Mononuclear cell (primary cell): ENCODE data around the gene PRAC2. TPM values are rescaled to one million over a fixed set of nuclear protein-coding genes. Genes with fewer than 3 reads are reported as not detected.

ENCODE experiments used
- H3K27me3 ChIP-seq: 2 replicates; pipeline ENCODE4 v1.6.0; 2011; ENCODE audit warnings: low read length, control low read depth; ENCODE audit not compliant: insufficient read depth
- H3K4me1 ChIP-seq: 2 replicates; pipeline ENCODE4 v1.5.1; 2011; ENCODE audit warnings: mild to moderate bottlenecking, low read length, control low read depth; ENCODE audit not compliant: insufficient read depth
- H3K4me3 ChIP-seq: 2 replicates; pipeline ENCODE4 v1.5.1; 2011; ENCODE audit warnings: mild to moderate bottlenecking, low read length, moderate library complexity
- H3K9me3 ChIP-seq: 2 replicates; pipeline ENCODE4 v1.5.1; 2011; ENCODE audit warnings: low read depth, mild to moderate bottlenecking, control low read depth, low read length
- total RNA-seq: library from RNA; depleted of rRNA; stranded (reverse); fragments of >200 nt; gene quantifications from one replicate; pipeline ENCODE4 v1.2.3, GENCODE V29; 2012

PRAC2 gene
- total RNA-seq, 1 donor, result not detected

- H3K9me3 ChIP-seq, result no peaks in the 10 kb centered on the region
- no peak overlapping the region for H3K4me3 ChIP-seq
- peaks cover 100% of the 10 kb centered on the region for H3K27me3 ChIP-seq
- H3K4me1 ChIP-seq, result peaks cover 35% of the 10 kb centered on the region
Observed at GRCh38 chr17:48726114-48726915, 3.3 kb downstream of the PRAC2 start.

GRCh38 chr17:48726916-48727286 is 3.9 kb downstream of the PRAC2 start:
- Histone ChIP-seq H3K9me3 (no peaks in the 10 kb centered on the region), H3K4me1 (peaks cover 35% of the 10 kb centered on the region)

GRCh38 chr17:48727415-48728175 is 4.6 kb downstream of the PRAC2 start:
- Histone ChIP-seq H3K9me3 (no peaks in the 10 kb centered on the region), H3K27me3 (peaks cover 100% of the 10 kb centered on the region), H3K4me1 (peaks cover 35% of the 10 kb centered on the region), H3K4me3 (no peak overlapping the region)

More at GRCh38 chr17:48726916-48727286, 3.9 kb downstream of the PRAC2 start:
- H3K4me3 ChIP-seq, result no peak overlapping the region
- H3K27me3 ChIP-seq, result peaks cover 100% of the 10 kb centered on the region

GRCh38 chr17:48728232-48729231 is 5.5 kb downstream of the PRAC2 start, which contains the start of gene HOXB13:
HOXB13 (minus strand) TSS chr17:48728750; CDS start chr17:48728593, 157 bp downstream.
- Histone ChIP-seq H3K9me3 (no peaks in the 10 kb centered on the region), H3K4me1 (peaks cover 27% of the 10 kb centered on the region), H3K4me3 (no peak within 1 kb of the TSS), H3K27me3 (peaks cover 100% of the 10 kb centered on the region)

GRCh38 chr17:48729335-48730239 is 6.6 kb downstream of the PRAC2 start:
- H3K9me3 ChIP-seq, result no peaks in the 10 kb centered on the region
- no peak overlapping the region for H3K4me3 ChIP-seq
- peaks cover 100% of the 10 kb centered on the region for H3K27me3 ChIP-seq
- peaks cover 16% of the 10 kb centered on the region for H3K4me1 ChIP-seq

DNA sequence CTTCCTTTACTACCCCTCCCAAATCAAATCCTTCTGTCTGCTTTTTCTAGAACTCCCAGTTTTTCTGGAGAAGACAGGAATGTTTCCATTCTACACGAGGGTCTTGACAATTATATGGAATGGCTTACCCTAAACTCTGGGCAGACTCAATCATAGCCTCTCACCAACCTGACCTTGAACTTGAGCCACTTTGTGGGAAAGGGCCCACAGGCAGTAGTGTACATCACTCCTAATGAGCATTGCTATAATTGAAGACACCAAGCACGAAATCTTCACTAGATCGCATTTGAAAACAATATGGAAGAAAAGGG is 7.2 kb downstream of the PRAC2 start:
- peaks cover 100% of the 10 kb centered on the region for H3K27me3 ChIP-seq
- no peak overlapping the region for H3K4me3 ChIP-seq
- no peaks in the 10 kb centered on the region for H3K9me3 ChIP-seq
- H3K4me1 ChIP-seq, result peaks cover 10% of the 10 kb centered on the region

DNA sequence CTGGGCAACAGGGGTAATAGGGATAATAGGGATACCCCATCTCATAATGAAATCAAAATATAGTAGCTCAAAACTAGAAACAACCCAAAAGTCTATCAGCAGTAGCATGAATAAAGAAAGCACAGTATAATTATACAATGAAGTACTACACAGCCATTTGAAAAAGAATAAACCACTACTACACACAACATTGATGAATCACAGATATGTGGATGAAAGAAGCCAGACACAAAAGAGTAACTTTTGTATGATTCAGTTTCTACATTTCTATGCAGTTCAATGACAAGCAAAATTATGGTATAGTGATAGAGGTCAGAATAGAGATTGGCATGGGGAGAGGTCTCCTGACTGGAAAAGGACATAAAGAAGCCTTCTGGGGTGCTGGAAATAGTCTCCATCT is 8.4 kb downstream of the PRAC2 start:
- Histone ChIP-seq H3K9me3 (no peaks in the 10 kb centered on the region), H3K4me1 (peaks cover 7% of the 10 kb centered on the region), H3K4me3 (no peak overlapping the region), H3K27me3 (peaks cover 100% of the 10 kb centered on the region)

- Histone ChIP-seq H3K4me1 (peaks cover 7% of the 10 kb centered on the region), H3K4me3 (no peak overlapping the region), H3K27me3 (peaks cover 100% of the 10 kb centered on the region)
Observed at GRCh38 chr17:48732688-48733629, 10.0 kb downstream of the PRAC2 start.

GRCh38 chr17:48733632-48734328 is 10.8 kb downstream of the PRAC2 start:
- Histone ChIP-seq H3K27me3 (peaks cover 100% of the 10 kb centered on the region), H3K9me3 (no peaks in the 10 kb centered on the region), H3K4me3 (no peak overlapping the region), H3K4me1 (peaks cover 1% of the 10 kb centered on the region)

More at GRCh38 chr17:48732688-48733629, 10.0 kb downstream of the PRAC2 start:
- no peaks in the 10 kb centered on the region for H3K9me3 ChIP-seq

- H3K4me1 ChIP-seq, result no peaks in the 10 kb centered on the region
- no peak overlapping the region for H3K4me3 ChIP-seq
- no peaks in the 10 kb centered on the region for H3K9me3 ChIP-seq
- H3K27me3 ChIP-seq, result peaks cover 100% of the 10 kb centered on the region
Observed at GRCh38 chr17:48734333-48735061, 11.5 kb downstream of the PRAC2 start.

DNA sequence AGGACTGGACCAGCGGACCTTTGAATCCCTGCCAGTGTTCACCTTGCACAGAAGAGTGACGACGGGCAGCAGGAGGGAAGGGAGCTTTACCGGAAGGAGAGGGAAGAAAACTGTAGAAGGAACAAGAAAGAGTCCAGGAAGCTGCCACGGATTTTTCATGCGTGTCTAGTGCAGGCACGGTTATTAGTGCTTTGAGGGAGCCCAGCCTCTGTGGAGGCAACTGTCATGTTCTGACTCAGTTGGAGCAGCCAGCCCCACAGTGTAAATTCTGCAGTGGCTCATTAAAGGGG is 12.0 kb downstream of the PRAC2 start:
- no peaks in the 10 kb centered on the region for H3K9me3 ChIP-seq
- no peak overlapping the region for H3K4me3 ChIP-seq
- peaks cover 100% of the 10 kb centered on the region for H3K27me3 ChIP-seq

GRCh38 chr17:48737330-48738043 is 14.5 kb downstream of the PRAC2 start:
- Histone ChIP-seq H3K4me3 (no peak overlapping the region), H3K27me3 (peaks cover 100% of the 10 kb centered on the region), H3K4me1 (no peaks in the 10 kb centered on the region), H3K9me3 (no peaks in the 10 kb centered on the region)

More for the DNA sequence above, 12.0 kb downstream of the PRAC2 start:
- H3K4me1 ChIP-seq, result no peaks in the 10 kb centered on the region
